Measurements from ENCODE around the gene TRPM3.
A peak's percentile ranks its signal among the peaks of the same experiment; 100 is the strongest.
"Not testable (repeated sequence)": the region's sequence is repeated elsewhere in the genome, so short reads cannot be mapped to it uniquely, and the experiment has no call there.

TRPM3 gene

DNA sequence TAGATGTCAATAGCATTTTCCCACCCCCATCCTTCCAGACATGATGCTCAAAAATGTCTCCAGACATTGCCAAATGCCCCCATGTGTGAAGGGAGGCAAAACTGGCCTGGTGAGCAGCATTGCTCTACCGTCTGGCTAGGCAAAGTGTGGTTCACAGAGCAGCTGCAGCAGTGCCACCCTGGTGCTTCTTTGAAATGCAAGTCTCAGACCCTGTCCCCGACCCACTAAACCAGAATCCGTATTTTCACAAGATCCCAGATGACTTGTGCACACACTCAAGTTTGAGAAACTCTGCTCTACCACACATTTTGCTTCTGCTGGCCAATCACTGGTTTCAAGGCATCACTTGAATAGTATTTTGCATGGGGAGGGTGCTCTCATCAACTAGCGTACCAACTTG, 480.4 kb downstream of the TRPM3 start:
- Mint-ChIP-seq H3K4me3 (no peak overlapping the region), H3K27me3 (peaks cover 24 to 62% of the 10 kb centered on the region in 2 donors), H3K4me1 (ENCODE audit: low read depth in 2 of 2) (no peaks in the 10 kb centered on the region), H3K27ac (no peak overlapping the region), H3K36me3 (ENCODE audit: insufficient read depth) (no peaks in the 10 kb centered on the region), H3K9me3 (no peaks in the 10 kb centered on the region)
- ATAC-seq (replicated peaks) (no peak), DNase-seq (no peak)

DNA sequence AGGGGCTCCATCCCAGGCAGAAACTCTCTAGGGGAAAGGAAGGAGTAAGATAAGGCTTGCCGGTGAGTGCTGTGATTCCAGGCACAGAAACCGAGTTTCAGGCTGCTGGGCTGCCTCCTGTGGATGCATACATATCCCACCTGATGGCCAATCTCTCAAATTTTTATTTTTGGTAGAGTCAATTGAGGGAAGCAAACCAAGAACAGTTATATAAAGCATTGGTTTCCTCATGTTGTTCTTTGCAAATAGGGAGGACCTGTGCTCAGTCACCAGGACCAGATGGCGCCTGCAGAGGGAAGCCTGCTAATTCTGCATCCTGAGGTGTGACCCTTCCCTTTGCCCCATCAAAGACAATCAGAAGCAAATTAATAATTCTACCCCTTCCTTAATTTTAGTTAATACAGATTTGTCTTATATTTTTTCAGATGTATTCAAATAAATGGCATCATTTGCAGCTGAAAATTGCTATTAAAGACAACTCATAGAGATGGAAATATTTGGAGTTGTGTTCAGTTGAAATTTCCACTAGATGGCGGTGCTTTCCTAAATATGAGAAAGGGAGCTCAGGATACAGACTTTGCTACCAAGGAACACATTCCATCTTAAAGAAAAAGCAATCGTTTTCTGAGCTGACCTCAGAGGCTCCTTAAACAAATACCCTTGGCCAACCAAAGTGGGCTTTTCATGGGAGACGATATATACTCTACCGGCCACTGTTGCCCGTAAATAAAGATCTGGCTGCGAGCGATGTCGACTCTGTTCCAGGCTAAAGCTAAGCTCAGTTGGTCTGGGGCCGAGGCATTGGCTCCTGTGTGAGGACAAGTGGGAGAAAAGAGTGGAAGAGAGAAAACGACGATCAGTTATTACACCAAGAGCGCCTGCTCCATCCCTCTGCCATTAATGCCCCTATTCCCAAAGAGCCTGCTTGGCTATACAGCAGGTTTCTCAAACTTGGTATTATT, 481.3 kb downstream of the TRPM3 start:
- ATAC-seq (replicated peaks) = no peak
- peak in 1 of 3 experiments; percentile 6 for DNase-seq

GRCh38 chr9:70635790-70636189, 485.6 kb downstream of the TRPM3 start:
- peaks cover 0 to 16% of the 10 kb centered on the region in 2 donors for H3K27me3 Mint-ChIP-seq
- H3K27ac Mint-ChIP-seq = no peak overlapping the region
- H3K36me3 Mint-ChIP-seq (ENCODE audit: insufficient read depth) = no peaks in the 10 kb centered on the region
- H3K4me1 Mint-ChIP-seq (ENCODE audit: low read depth in 2 of 2) = no peaks in the 10 kb centered on the region
- DNase-seq (no peak), ATAC-seq (replicated peaks) (no peak)
- no peak overlapping the region for H3K4me3 Mint-ChIP-seq
- no peaks in the 10 kb centered on the region for H3K9me3 Mint-ChIP-seq

More for the DNA sequence above, 481.3 kb downstream of the TRPM3 start:
- H3K27ac Mint-ChIP-seq = no peak overlapping the region
- peaks cover 17 to 55% of the 10 kb centered on the region in 2 donors for H3K27me3 Mint-ChIP-seq
- H3K36me3 Mint-ChIP-seq (ENCODE audit: insufficient read depth) = no peaks in the 10 kb centered on the region
- no peaks in the 10 kb centered on the region for H3K4me1 Mint-ChIP-seq (ENCODE audit: low read depth in 2 of 2)
- H3K9me3 Mint-ChIP-seq = no peaks in the 10 kb centered on the region
- no peak overlapping the region for H3K4me3 Mint-ChIP-seq

DNA sequence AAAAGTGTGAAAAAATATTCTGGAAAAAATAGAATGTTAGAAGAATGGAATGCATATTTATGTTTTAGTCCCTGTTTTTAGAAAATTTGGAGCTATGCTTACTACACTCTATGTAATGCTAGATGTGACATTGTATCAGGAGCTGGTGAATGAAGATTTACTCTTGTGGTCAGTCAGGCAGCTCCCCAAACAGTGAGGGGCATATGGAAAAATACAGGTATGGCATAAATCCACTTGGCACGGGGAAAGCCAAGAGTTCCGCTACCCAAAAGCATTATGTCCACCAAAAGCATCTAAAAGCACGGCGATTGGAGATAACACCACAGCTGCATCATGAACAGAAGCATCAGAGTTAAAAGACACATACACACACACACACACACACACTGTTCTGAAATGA, 486.7 kb downstream of the TRPM3 start:
- DNase-seq = no peak

DNA sequence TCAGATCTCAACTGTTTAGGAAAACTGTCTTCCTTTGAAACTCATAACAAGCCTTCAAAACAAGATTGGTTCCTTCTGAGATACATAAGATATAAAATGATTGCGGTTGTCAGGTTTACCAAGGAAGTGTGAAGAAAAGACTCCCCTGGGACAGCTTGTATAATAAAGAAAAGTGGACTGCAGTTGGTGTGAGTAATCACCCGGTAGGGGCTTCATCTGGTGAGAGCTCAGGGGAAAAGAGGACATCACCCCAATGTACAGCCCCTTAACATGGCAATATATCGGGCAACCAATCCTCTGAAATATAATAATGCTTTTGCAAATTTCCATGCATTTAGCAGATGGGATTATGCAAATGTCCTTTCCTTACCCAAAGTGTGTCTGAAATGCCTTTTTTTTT, 490.4 kb downstream of the TRPM3 start:
- H3K4me3 Mint-ChIP-seq = no peak overlapping the region
- no peaks in the 10 kb centered on the region for H3K9me3 Mint-ChIP-seq
- H3K27ac Mint-ChIP-seq = no peak overlapping the region
- peaks cover 2 to 9% of the 10 kb centered on the region in 2 donors for H3K4me1 Mint-ChIP-seq (ENCODE audit: low read depth in 2 of 2)
- ATAC-seq (replicated peaks) (no peak), DNase-seq (no peak)
- no peaks in the 10 kb centered on the region for H3K36me3 Mint-ChIP-seq (ENCODE audit: insufficient read depth)
- H3K27me3 Mint-ChIP-seq = peaks cover 7 to 18% of the 10 kb centered on the region in 2 donors

More for the DNA sequence above, 486.7 kb downstream of the TRPM3 start:
- Mint-ChIP-seq H3K36me3 (ENCODE audit: insufficient read depth) (no peaks in the 10 kb centered on the region), H3K27ac (no peak overlapping the region), H3K4me3 (no peak overlapping the region), H3K9me3 (no peaks in the 10 kb centered on the region), H3K4me1 (ENCODE audit: low read depth in 2 of 2) (peaks cover 2 to 6% of the 10 kb centered on the region in 2 donors), H3K27me3 (peaks cover 0 to 8% of the 10 kb centered on the region in 2 donors)
- no peak for ATAC-seq (replicated peaks)

GRCh38 chr9:70629080-70629685, 492.2 kb downstream of the TRPM3 start:
- not testable (repeated sequence) for H3K4me1 Mint-ChIP-seq (ENCODE audit: low read depth in 2 of 2); H3K4me3 Mint-ChIP-seq; ATAC-seq (replicated peaks); H3K27ac Mint-ChIP-seq; H3K36me3 Mint-ChIP-seq (ENCODE audit: insufficient read depth); DNase-seq; H3K9me3 Mint-ChIP-seq
- peaks cover 7 to 25% of the 10 kb centered on the region in 2 donors for H3K27me3 Mint-ChIP-seq

DNA sequence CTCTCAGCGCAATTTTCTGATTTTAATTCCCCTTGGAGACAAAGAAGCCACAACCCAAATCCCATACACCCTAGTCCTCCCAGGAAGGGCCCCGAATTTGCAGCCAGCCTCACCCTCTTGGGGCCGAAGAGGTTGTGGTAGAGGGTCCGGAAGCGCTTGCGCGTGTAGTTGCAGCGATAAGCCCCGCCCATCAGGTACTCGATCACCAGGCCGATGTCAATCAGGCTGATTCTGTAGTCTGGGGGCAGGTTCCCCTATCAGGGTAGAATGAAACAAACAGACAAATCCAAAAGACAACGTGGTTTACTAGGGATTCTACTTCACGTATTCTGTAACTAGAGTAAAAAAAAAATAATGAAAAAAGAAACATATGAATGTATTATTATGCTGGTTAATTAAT, 496.3 kb downstream of the TRPM3 start:
- DNase-seq = no peak
- H3K36me3 Mint-ChIP-seq (ENCODE audit: insufficient read depth) = no peaks in the 10 kb centered on the region
- H3K9me3 Mint-ChIP-seq = no peaks in the 10 kb centered on the region
- peaks cover 7 to 25% of the 10 kb centered on the region in 2 donors for H3K27me3 Mint-ChIP-seq
- no peak for ATAC-seq (replicated peaks)
- no peak overlapping the region for H3K27ac Mint-ChIP-seq
- H3K4me3 Mint-ChIP-seq = no peak overlapping the region
- peaks cover 5 to 7% of the 10 kb centered on the region in 2 donors for H3K4me1 Mint-ChIP-seq (ENCODE audit: low read depth in 2 of 2)

DNA sequence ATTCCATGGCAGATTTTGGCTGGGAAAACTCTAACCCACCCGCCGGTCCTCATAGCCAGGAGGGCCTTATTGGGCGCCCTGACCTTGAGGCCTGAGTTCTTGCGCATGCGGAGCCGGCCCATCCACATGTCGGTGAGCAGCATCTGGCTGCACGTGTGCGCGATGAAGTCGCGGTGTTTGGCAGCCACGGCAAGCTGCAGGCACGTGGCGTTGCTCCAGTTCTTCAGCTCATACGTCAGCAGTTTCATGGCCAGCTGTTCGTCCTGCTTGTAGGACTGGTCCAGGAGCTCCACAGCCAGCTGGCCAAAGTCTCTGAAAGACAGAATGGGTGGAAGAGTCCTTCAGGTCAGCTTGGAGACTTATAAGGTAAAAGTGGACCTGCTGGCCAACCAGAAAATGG, 502.6 kb downstream of the TRPM3 start:
- H3K36me3 Mint-ChIP-seq (ENCODE audit: insufficient read depth) = no peaks in the 10 kb centered on the region
- ATAC-seq (replicated peaks) (no peak), DNase-seq (no peak)
- no peaks in the 10 kb centered on the region for H3K4me1 Mint-ChIP-seq (ENCODE audit: low read depth in 2 of 2)
- no peak overlapping the region for H3K4me3 Mint-ChIP-seq
- H3K27me3 Mint-ChIP-seq = peaks cover 0 to 7% of the 10 kb centered on the region in 2 donors
- no peaks in the 10 kb centered on the region for H3K9me3 Mint-ChIP-seq
- H3K27ac Mint-ChIP-seq = no peak overlapping the region

- no peaks in the 10 kb centered on the region for H3K36me3 Mint-ChIP-seq (ENCODE audit: insufficient read depth)
- no peak overlapping the region for H3K4me3 Mint-ChIP-seq
- peaks cover 0 to 7% of the 10 kb centered on the region in 2 donors for H3K27me3 Mint-ChIP-seq
- no peak overlapping the region for H3K27ac Mint-ChIP-seq
- ATAC-seq (replicated peaks) (no peak), DNase-seq (no peak)
- H3K4me1 Mint-ChIP-seq (ENCODE audit: low read depth in 2 of 2) = no peaks in the 10 kb centered on the region
- no peaks in the 10 kb centered on the region for H3K9me3 Mint-ChIP-seq
Observed at GRCh38 chr9:70617033-70617828, 504.2 kb downstream of the TRPM3 start.

- DNase-seq (no peak), ATAC-seq (replicated peaks) (no peak)
- H3K4me1 Mint-ChIP-seq (ENCODE audit: low read depth in 2 of 2) = no peaks in the 10 kb centered on the region
- no peaks in the 10 kb centered on the region for H3K36me3 Mint-ChIP-seq (ENCODE audit: insufficient read depth)
- H3K27me3 Mint-ChIP-seq = peaks cover 0 to 10% of the 10 kb centered on the region in 2 donors
- no peaks in the 10 kb centered on the region for H3K9me3 Mint-ChIP-seq
- no peak overlapping the region for H3K27ac Mint-ChIP-seq
- no peak overlapping the region for H3K4me3 Mint-ChIP-seq
Observed at GRCh38 chr9:70616228-70616990, 505.0 kb downstream of the TRPM3 start.

DNA sequence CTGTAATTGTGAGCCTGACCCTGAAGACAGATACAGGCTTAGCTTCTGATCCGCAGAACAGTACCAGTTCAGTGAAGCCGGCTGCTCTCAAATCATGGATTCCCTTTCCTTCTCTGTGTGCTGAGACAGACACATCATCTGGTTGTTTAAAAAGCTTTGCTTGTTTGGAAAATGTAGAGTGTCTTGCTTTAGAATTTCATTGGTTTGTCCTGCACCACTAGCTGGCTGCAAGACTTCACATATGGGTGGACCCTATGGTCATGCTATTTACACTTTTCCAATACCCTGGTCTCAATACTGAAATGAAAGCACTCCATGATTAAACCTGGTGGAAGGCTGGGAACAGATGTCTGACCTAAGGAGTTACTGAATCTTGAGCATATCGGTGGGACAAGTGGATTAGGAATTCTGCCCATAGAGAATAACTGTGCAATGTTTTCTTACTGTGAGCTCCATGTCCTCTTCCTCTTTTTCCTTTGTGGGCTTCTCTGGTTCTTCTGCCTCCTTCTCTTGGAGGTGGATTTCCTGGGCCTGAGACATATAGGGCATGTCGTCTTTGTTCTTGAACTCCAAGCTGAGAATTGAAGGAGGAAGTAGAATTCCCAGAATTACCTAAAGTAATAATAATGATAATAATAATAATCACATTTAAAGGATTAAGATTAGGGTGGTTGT, 505.8 kb downstream of the TRPM3 start:
- Mint-ChIP-seq H3K27me3 (peaks cover 0 to 13% of the 10 kb centered on the region in 2 donors), H3K36me3 (ENCODE audit: insufficient read depth) (no peaks in the 10 kb centered on the region), H3K27ac (no peak overlapping the region), H3K9me3 (no peaks in the 10 kb centered on the region), H3K4me3 (no peak overlapping the region), H3K4me1 (ENCODE audit: low read depth in 2 of 2) (peaks cover 0 to 1% of the 10 kb centered on the region in 2 donors)
- DNase-seq (no peak), ATAC-seq (replicated peaks) (no peak)

- Mint-ChIP-seq H3K4me1 (ENCODE audit: low read depth in 2 of 2) (peaks cover 0 to 8% of the 10 kb centered on the region in 2 donors), H3K4me3 (no peak overlapping the region), H3K27me3 (peaks cover 0 to 13% of the 10 kb centered on the region in 2 donors), H3K27ac (no peak overlapping the region), H3K9me3 (no peaks in the 10 kb centered on the region), H3K36me3 (ENCODE audit: insufficient read depth) (no peaks in the 10 kb centered on the region)
- ATAC-seq (replicated peaks) = no peak
- no peak for DNase-seq
Observed at GRCh38 chr9:70614786-70615463, 506.5 kb downstream of the TRPM3 start.
